Right lobe of liver (tissue), 6 donors: ENCODE measurements around the gene ISG15. TPM values are rescaled to one million over a fixed set of nuclear protein-coding genes. Genes with fewer than 3 reads are reported as not detected.

Experiments used
- ATAC-seq, 4 donors: fragments of 200-7000 bp; cut with Tn5 transposase; one replicate each; pipeline ENCODE4 v1.9.1; 2020; ENCODE audit warnings: mild to moderate bottlenecking in 4 of 4, moderate library complexity in 4 of 4
- DNase-seq, 3 donors: peaks; one replicate each; pipeline ENCODE4 v3.0.0-alpha.2; 2020
- H3K27ac ChIP-seq, 3 donors: fragments of 200-600 bp; one replicate each; pipeline ENCODE4 v1.8.0; 2022
- H3K27me3 ChIP-seq, 2 donors: fragments of 200-600 bp; one replicate each; pipeline ENCODE4 v1.8.0; 2022
- H3K36me3 ChIP-seq, 4 donors: fragments of 200-600 bp; sonication (generic) in 1 of 4; one replicate each; pipeline versions ENCODE4 v1.5.1 to v1.8.0; 2017 to 2022; ENCODE audit warnings: control low read depth in 1 of 4
- H3K4me1 ChIP-seq, 4 donors: fragments of 200-600 bp; sonication (generic) in 1 of 4; one replicate each; pipeline versions ENCODE4 v1.5.1 to v1.8.0; 2017 to 2022; ENCODE audit warnings: control low read depth in 1 of 4
- H3K4me3 ChIP-seq, 3 donors: fragments of 200-600 bp; one replicate each; pipeline ENCODE4 v1.8.0; 2022
- H3K9me3 ChIP-seq, 4 donors: fragments of 200-600 bp; sonication (generic) in 1 of 4; one replicate each; pipeline versions ENCODE4 v1.5.1 to v1.8.0; 2017 to 2022; ENCODE audit warnings: control low read depth in 1 of 4
- CTCF ChIP-seq, 4 donors: fragments of 200-600 bp in 3 of 4; fragments of 450-650 bp in 1 of 4; IDR thresholded peaks; one replicate each; pipeline versions ENCODE4 v1.5.1 to v1.8.0; 2016 to 2022; ENCODE audit warnings: antibody characterized with exemption in 4 of 4, mild to moderate bottlenecking in 2 of 4
- POLR2A ChIP-seq: fragments of 450-650 bp; IDR thresholded peaks from one replicate; pipeline ENCODE4 v1.6.1; 2017; ENCODE audit warnings: antibody characterized with exemption, mild to moderate bottlenecking
- WGBS: methylation state at CpG from one replicate; pipeline ENCODE4 v1.1.6; 2018; ENCODE audit warnings: low coverage, low lambda C conversion rate; ENCODE audit not compliant: insufficient coverage; ENCODE audit errors: missing lambda C conversion rate; 5-methylcytosine and 5-hydroxymethylcytosine counted together
- intact Hi-C, 2 donors: fragments of 100-400 bp; cut with DNase I; formaldehyde crosslinking; loops; one replicate each; pipeline versions ENCODE4 v1.11.2 to v1.14.1; 2022
- total RNA-seq, 6 experiments: library from RNA; depleted of rRNA in 2 of 6; stranded (reverse); fragments of >200 nt in 2 of 6; fragmentation: NEBNext Ultra II Directional in 3 of 6; extraction: Animal tissue kit (Norgen Biotek cat#: 25700) in 3 of 6; gene quantifications; one replicate each; pipeline versions ENCODE4 v1.1.0 to v1.2.4, GENCODE V29; 2016 to 2023
- donor health status: DM: no; HTN: yes; CAD: no.
- donor health status: DM: no; HTN: no; CAD: no.
- donor health status: DM: no; HTN: no; CAD: no.
- donor health status: DM: no; HTN: yes; CAD: no.
- donor health status: DM: no; HTN: yes; CAD: no.

The ISG15 gene
- total RNA-seq, 6 experiments from 2014 or later = 16.3 to 98.7 (median 26.4) TPM

GRCh38 chr1:1020415-1021009 is 7.2 kb downstream of the ISG15 start:
- 0% methylated on average over 8 of the region's 59 CpGs for WGBS
- Histone ChIP-seq H3K27me3 (no peaks in the 10 kb centered on the region), H3K27ac (peak overlapping the region in 1 of 3 donors; percentile 88), H3K36me3 (no peaks in the 10 kb centered on the region), H3K9me3 (no peaks in the 10 kb centered on the region), H3K4me3 (peak overlapping the region; percentile 62 to 74 (median 64)), H3K4me1 (peaks cover 0 to 10% (median 5%) of the 10 kb centered on the region in 4 donors)
- no peak for ATAC-seq
- DNase-seq = no peak
- TF ChIP-seq CTCF (IDR thresholded peaks at IDR 0.05) = no peak
- no peak for TF ChIP-seq POLR2A
- intact Hi-C loops = no loop called here

- DNase-seq = peak in 1 of 3 donors; percentile 70
These were observed 8.0 kb downstream of the ISG15 start for GRCh38 chr1:1021010-1021919.

GRCh38 chr1:1021920-1022259 is 8.6 kb downstream of the ISG15 start:
- Histone ChIP-seq H3K27me3 (no peaks in the 10 kb centered on the region), H3K36me3 (no peaks in the 10 kb centered on the region), H3K9me3 (no peaks in the 10 kb centered on the region), H3K27ac (no peak overlapping the region), H3K4me1 (peaks cover 0 to 10% (median 5%) of the 10 kb centered on the region in 4 donors), H3K4me3 (no peak overlapping the region)
- ATAC-seq = no peak
- DNase-seq = no peak
- intact Hi-C loops = no loop called here
- no peak for TF ChIP-seq POLR2A
- no peak for TF ChIP-seq CTCF (IDR thresholded peaks at IDR 0.05)
- no CpG with 5 or more reads among the region's 10 CpGs for WGBS

More at GRCh38 chr1:1021010-1021919, 8.0 kb downstream of the ISG15 start:
- TF ChIP-seq CTCF (IDR thresholded peaks at IDR 0.05) = no peak
- Histone ChIP-seq H3K27ac (no peak overlapping the region), H3K4me1 (peaks cover 0 to 10% (median 5%) of the 10 kb centered on the region in 4 donors), H3K27me3 (no peaks in the 10 kb centered on the region), H3K4me3 (peak overlapping the region; percentile 62 to 74 (median 64)), H3K9me3 (no peaks in the 10 kb centered on the region), H3K36me3 (no peaks in the 10 kb centered on the region)
- WGBS = 0% methylated on average over 3 of the region's 33 CpGs
- peak in 1 of 4 donors; percentile 9 for ATAC-seq
- intact Hi-C loops = no loop called here

- ATAC-seq (no peak), DNase-seq (no peak)
- no peak overlapping the region for H3K27ac ChIP-seq
- intact Hi-C loops = no loop called here
- no peaks in the 10 kb centered on the region for H3K27me3 ChIP-seq
- H3K9me3 ChIP-seq = no peaks in the 10 kb centered on the region
- no peak overlapping the region for H3K4me3 ChIP-seq
- H3K36me3 ChIP-seq = no peaks in the 10 kb centered on the region
- peaks cover 0 to 10% (median 5%) of the 10 kb centered on the region in 4 donors for H3K4me1 ChIP-seq
- TF ChIP-seq POLR2A = no peak
- TF ChIP-seq CTCF (IDR thresholded peaks at IDR 0.05) = no peak
- WGBS = no CpG with 5 or more reads among the region's 27 CpGs
These were observed 9.2 kb downstream of the ISG15 start for GRCh38 chr1:1022302-1023009.
